CD4-positive, alpha-beta T cell treated with Interleukin-4 for 4 hours (primary cell): ENCODE measurements around the gene ELAVL3.
"Not testable (repeated sequence)": the region's sequence is repeated elsewhere in the genome, so short reads cannot be mapped to it uniquely, and the experiment has no call there.

ENCODE experiments used
- DNase-seq: peaks from one replicate; pipeline ENCODE4 v3.0.0-alpha.2; 2020

The ELAVL3 gene

GRCh38 chr19:11486661-11487503 is 6.0 kb upstream of the ELAVL3 start:
- DNase-seq: no peak

DNA sequence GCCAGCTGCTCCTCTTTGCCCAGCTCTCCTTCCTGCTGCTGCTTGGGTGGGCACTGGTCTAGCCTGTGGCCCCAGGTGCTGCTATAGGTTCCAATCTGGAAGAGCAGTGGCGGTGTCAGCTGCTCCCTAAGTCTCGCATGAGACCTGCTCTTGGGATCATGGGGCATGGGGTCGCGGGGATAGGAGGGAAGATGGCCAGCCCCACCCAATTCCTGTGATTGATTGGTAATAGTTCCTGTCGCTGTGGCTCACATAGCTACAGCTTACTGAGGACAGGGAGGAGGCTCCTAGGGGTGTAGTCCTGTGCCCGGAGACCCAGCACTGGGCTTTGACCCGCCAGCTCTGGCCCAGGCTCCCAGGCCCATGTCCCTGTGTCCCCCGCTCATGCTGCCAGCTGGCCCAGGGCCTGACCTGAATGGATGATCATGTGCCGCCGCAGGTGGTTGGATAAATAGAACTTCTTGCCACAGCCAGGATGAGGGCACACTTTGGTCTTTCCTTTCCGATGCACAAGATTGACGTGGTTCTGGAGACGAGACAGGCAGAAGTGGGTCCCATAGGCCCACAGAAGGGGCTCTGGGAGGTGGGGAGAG is 4.5 kb upstream of the ELAVL3 start:
- DNase-seq: no peak

- DNase-seq: no peak
These were observed 2.7 kb upstream of the ELAVL3 start for GRCh38 chr19:11483366-11484111.

GRCh38 chr19:11482384-11483050 is 1.7 kb upstream of the ELAVL3 start:
- DNase-seq: peak; percentile 76

- peak; percentile 62 for DNase-seq
These were observed 913 bp upstream of the ELAVL3 start for GRCh38 chr19:11481534-11482383.

GRCh38 chr19:11479898-11480714 is 740 bp downstream of the ELAVL3 start:
- no peak for DNase-seq

DNA sequence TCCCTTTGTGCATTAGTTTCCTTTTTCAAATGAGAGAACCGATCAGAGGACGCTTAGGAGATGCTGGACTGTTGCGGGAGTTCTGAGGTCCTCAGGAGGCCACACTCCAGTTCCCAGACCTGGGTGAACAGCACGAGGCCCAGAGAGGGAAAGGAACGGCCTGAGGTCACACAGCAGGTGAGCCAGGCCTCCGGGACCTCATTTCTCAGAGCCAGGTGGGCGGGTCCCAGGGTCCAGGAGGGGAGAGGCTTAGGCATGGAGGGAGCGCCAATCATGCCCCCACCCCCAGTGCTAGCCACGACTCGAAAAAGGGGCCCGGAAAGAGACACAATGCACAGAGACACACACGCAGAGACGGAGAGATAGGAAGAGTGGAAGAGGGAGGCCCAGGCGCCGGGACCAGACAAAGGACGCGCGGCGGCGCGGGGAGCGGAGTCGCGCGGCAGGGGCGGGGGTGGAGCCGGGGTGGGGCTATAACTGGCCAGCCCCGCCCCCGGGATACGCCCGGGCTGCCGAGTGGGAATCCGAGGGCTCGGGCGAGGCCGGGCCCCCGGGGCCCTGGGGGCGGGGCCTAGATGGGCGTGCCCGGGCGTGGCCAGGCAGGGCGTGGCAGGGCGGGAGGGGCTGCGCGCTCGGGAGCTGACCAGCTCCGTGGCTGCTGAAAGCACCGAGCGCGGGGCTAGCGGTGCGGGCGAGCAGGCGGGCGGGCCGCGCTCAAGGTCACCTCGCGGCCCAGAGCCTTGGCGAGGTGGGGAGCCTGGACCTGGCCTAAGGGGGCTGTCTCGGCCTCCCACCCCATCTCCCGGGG is 1.6 kb downstream of the ELAVL3 start:
- no peak for DNase-seq

DNA sequence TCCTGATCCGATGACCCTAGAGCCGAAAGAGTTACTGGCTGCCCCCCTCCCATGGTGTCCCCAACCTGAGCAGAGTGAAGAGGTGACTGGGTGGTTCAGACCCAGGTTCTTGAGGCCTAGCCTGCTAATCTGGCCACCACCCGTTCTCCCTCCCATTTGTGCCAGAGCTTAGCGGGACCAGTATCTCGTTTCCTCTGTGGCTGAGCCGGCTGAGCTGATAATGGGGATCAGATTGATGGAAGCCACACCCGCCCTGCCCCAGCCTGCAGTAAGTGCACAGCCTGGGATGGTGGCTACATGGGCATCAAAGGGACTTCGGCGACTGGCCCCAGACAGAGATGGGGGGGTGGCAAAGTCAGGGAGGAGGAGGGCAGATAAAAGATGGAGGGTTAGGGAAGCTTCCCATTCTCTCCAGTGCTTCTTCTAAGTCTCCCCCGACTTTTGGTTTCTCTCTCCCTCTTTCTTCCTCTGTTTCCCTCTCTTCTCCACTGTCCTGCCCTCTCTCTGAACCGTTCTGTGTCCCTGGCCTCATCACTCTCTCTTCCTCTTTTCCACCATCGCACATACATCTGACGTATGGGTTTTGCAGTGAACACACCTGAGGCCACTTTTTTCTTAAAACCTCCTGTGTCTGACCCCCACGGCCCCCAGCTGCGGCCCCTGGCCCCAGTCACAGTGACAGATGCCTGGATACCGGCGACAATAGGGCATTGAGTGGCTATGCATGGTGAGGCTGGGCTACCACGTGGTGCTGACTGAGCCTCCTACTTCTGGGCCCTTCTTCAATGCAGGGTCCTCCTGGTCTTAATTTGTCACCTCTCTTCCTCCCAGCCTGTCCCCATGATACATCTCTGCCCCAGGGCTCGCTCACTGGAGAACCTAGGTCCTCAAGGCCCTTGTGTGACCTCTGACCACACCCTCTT is 2.4 kb downstream of the ELAVL3 start:
- no peak for DNase-seq

DNA sequence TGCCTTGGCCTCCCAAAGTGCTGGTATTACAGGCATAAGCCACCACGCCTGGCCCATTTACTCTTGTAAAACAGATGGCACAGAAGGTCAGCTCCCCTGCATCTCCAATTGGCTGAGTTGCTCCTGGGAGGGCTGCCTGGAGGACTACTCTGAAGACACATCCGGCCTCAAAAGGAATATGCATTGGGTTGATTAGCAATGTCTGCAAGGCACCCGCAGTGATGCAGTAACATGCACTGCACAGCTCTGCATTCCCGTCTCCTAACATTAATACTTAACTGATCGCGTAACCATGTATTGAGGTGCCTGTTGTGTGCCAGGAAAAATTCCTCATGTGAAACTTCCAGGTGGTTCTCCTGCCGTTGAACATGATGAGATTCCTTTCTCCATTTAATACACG is 5.0 kb downstream of the ELAVL3 start:
- DNase-seq: no peak

DNA sequence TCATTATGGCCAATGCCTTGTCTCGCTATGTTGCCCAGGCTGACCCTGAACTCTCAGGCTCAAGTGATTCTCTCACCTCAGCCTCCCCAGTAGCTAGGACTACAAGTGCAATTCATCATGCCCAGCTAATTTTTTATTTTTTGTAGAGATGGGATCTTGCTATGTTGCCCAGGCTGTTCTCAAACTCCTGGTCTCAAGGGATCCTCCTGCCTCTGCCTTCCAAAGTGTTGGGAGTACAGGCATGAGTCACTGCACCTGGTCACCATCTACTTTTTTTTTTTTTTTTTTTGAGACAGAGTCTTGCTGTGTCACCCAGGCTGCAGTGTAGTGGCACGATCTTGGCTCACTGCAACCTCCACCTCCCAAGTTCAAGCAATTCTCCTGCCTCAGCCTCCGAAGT is 5.5 kb downstream of the ELAVL3 start:
- DNase-seq: not testable (repeated sequence)

GRCh38 chr19:11473725-11474124 is 7.1 kb downstream of the ELAVL3 start:
- no peak for DNase-seq

DNA sequence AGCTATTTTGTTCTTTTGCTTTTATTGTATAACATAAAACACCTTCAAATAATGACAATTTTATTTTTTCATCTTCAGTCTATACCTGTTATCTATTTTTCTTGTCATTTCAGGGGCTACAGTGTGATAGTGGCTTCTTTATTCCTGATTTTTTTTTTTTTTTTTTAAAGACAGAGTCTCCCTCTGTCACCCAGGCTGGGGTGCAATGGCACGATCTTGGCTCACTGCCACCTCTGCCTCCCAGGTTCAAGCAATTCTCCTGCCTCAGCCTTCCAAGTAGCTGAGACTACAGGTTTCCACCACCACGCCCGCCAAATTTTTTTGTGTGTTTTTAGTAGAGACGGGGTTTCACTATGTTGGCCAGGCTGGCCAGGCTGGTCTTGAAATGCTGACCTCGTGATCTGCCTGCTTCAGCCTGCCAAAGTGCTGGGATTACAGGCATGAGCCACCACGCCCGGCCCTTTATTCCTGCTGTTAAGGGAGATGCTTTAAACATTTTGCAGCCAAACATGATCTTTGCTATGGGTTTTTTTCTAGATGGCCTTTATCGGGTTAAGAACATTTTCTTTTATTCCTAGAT is 12.5 kb downstream of the ELAVL3 start:
- DNase-seq: not testable (repeated sequence)

- DNase-seq: no peak
These were observed 15.2 kb downstream of the ELAVL3 start for GRCh38 chr19:11465600-11465999.

GRCh38 chr19:11464333-11465265 is 16.2 kb downstream of the ELAVL3 start:
- no peak for DNase-seq

DNA sequence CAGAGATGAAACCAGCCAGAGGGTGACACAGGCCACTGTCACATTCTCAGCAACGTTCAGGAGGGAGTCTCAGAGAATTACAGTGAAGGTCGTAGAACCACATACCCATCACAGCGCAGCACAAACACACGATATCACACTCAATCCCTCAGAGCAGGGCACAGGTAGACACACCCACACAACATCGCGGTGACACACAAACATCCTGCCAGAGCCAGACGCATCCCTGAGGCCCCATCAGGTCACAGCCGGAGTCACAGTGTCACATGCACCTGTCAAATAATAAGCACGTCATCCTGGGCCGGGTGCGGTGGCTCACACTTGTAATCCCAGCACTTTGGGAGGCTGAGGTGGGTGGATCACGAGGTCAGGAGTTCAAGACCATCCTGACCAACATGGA is 17.5 kb downstream of the ELAVL3 start:
- peak; percentile 3 for DNase-seq

GRCh38 chr19:11461453-11461852 is 19.4 kb downstream of the ELAVL3 start:
- no peak for DNase-seq

GRCh38 chr19:11460207-11460606 is 20.6 kb downstream of the ELAVL3 start:
- no peak for DNase-seq

GRCh38 chr19:11458912-11459311 is 21.9 kb downstream of the ELAVL3 start:
- DNase-seq: not testable (repeated sequence)
